WTC11 (cell line): Measurements from ENCODE around the gene EPN2. TPM values are rescaled to one million over a fixed set of nuclear protein-coding genes. Genes with fewer than 3 reads are reported as not detected.

Experiments used
- ATAC-seq: fragments of 200-7000 bp; cut with Tn5 transposase; 2 replicates; pipeline ENCODE4 v1.10.0; 2021; ENCODE audit warnings: mild to moderate bottlenecking, moderate library complexity
- CTCF ChIA-PET: fragments of 300-600 bp; sonication (Branson Sonifier 250); formaldehyde crosslinking; loops from one replicate; lab custom pipeline; 2021; ENCODE audit warnings: antibody characterized with exemption; lab: Charles Lee
- POLR2A ChIA-PET: fragments of 350-600 bp; sonication (Branson Sonifier 250); formaldehyde crosslinking; loops from one replicate; lab custom pipeline; 2021; ENCODE audit warnings: antibody characterized with exemption; lab: Charles Lee
- DNase-seq: peaks from one replicate; pipeline ENCODE4 v3.0.0; 2021; ENCODE audit warnings: low spot score
- H3K27ac Mint-ChIP-seq: 2 replicates; pipeline ENCODE4 v1.8.0; 2021; ENCODE audit warnings: mixed read lengths
- H3K27me3 Mint-ChIP-seq: 2 replicates; pipeline ENCODE4 v1.8.0; 2021; ENCODE audit warnings: low read depth, mild to moderate bottlenecking, moderate library complexity, mixed read lengths
- H3K36me3 Mint-ChIP-seq: 2 replicates; pipeline ENCODE4 v1.8.0; 2021; ENCODE audit warnings: mixed read lengths
- H3K4me1 Mint-ChIP-seq: 2 replicates; pipeline ENCODE4 v1.8.0; 2022; ENCODE audit warnings: mixed read lengths
- H3K4me3 Mint-ChIP-seq: 2 replicates; pipeline ENCODE4 v1.8.0; 2021; ENCODE audit warnings: mild to moderate bottlenecking, moderate library complexity, mixed read lengths
- H3K9me3 Mint-ChIP-seq: 2 replicates; pipeline ENCODE4 v1.8.0; 2021; ENCODE audit warnings: mixed read lengths
- ATF1 ChIP-seq: sonication (generic); formaldehyde crosslinking; IDR thresholded peaks from 2 replicates; pipeline ENCODE4 v1.8.1; 2023; ENCODE audit warnings: mild to moderate bottlenecking, moderate library complexity, missing genetic modification reagents
- CBFB ChIP-seq: sonication (generic); formaldehyde crosslinking; IDR thresholded peaks from 2 replicates; pipeline ENCODE4 v1.8.1; 2022; ENCODE audit warnings: mild to moderate bottlenecking, low read depth, missing genetic modification reagents
- CDX4 ChIP-seq: fragments of 250-450 bp; sonication (Bioruptor Pico); IDR thresholded peaks from 2 replicates; pipeline ENCODE4 v1.9.0; 2021; ENCODE audit warnings: moderate library complexity, mild to moderate bottlenecking, inconsistent platforms, borderline replicate concordance
- CREB1 ChIP-seq: sonication (generic); formaldehyde crosslinking; IDR thresholded peaks from 2 replicates; pipeline ENCODE4 v1.8.0; 2023; ENCODE audit warnings: mild to moderate bottlenecking, missing genetic modification reagents
- E2F5 ChIP-seq: sonication (generic); formaldehyde crosslinking; IDR thresholded peaks from 2 replicates; pipeline ENCODE4 v1.8.1; 2022; ENCODE audit warnings: mild to moderate bottlenecking, moderate library complexity, missing genetic modification reagents
- GTF2I ChIP-seq: fragments of 250-450 bp; sonication (Bioruptor Pico); conservative IDR thresholded peaks from 2 replicates; pipeline ENCODE4 v1.4.0; 2021; ENCODE audit warnings: mild to moderate bottlenecking
- IRF2 ChIP-seq: sonication (generic); formaldehyde crosslinking; IDR thresholded peaks from 2 replicates; pipeline ENCODE4 v1.8.0; 2022; ENCODE audit warnings: low read depth, missing genetic modification reagents, borderline replicate concordance
- KAT7 ChIP-seq: sonication (generic); formaldehyde crosslinking; IDR thresholded peaks from 2 replicates; pipeline ENCODE4 v1.8.1; 2023; ENCODE audit warnings: missing genetic modification reagents, mild to moderate bottlenecking, borderline replicate concordance
- MYBL2 ChIP-seq: sonication (generic); formaldehyde crosslinking; IDR thresholded peaks from 2 replicates; pipeline ENCODE4 v1.8.1; 2023; ENCODE audit warnings: mild to moderate bottlenecking, moderate library complexity, missing genetic modification reagents
- OVOL2 ChIP-seq: fragments of 250-450 bp; sonication (Bioruptor Pico); IDR thresholded peaks from 2 replicates; pipeline ENCODE4 v1.9.0; 2021; ENCODE audit warnings: mild to moderate bottlenecking, borderline replicate concordance
- PRRX2 ChIP-seq: fragments of 250-450 bp; sonication (Bioruptor Pico); IDR thresholded peaks from 2 replicates; pipeline ENCODE4 v1.8.0; 2021; ENCODE audit warnings: mild to moderate bottlenecking
- TCF7 ChIP-seq: sonication (generic); formaldehyde crosslinking; IDR thresholded peaks from 2 replicates; pipeline ENCODE4 v1.8.0; 2022; ENCODE audit warnings: mild to moderate bottlenecking, low read depth, missing genetic modification reagents, moderate library complexity
- ZBTB43 ChIP-seq: sonication (generic); formaldehyde crosslinking; IDR thresholded peaks from 2 replicates; pipeline ENCODE4 v1.8.1; 2023; ENCODE audit warnings: mild to moderate bottlenecking, missing genetic modification reagents
- ZNF232 ChIP-seq: sonication (generic); formaldehyde crosslinking; IDR thresholded peaks from 2 replicates; pipeline ENCODE4 v1.8.0; 2022; ENCODE audit warnings: mild to moderate bottlenecking, missing genetic modification reagents
- ZNF423 ChIP-seq: fragments of 250-450 bp; sonication (Bioruptor Pico); IDR thresholded peaks from 2 replicates; pipeline ENCODE4 v2.1.2; 2022; ENCODE audit warnings: mild to moderate bottlenecking, moderate library complexity
- ZNF425 ChIP-seq: fragments of 250-450 bp; sonication (Bioruptor Pico); conservative IDR thresholded peaks from 2 replicates; pipeline ENCODE4 v1.9.0; 2021; ENCODE audit warnings: mild to moderate bottlenecking
- ZNF671 ChIP-seq: fragments of 250-450 bp; sonication (Bioruptor Pico); IDR thresholded peaks from 2 replicates; pipeline ENCODE4 v1.8.0; 2021; ENCODE audit warnings: mild to moderate bottlenecking
- total RNA-seq: library from RNA; stranded (reverse); gene quantifications from 3 replicates; pipeline ENCODE4 v1.2.3, GENCODE V29; 2021
- TF ChIP-seq, protein P1 (sequence below): sonication (generic); formaldehyde crosslinking; IDR thresholded peaks from 2 replicates; pipeline ENCODE4 v1.8.0; 2022; ENCODE audit warnings: mild to moderate bottlenecking, missing genetic modification reagents
- TF ChIP-seq, protein P2 (sequence below): sonication (generic); formaldehyde crosslinking; conservative IDR thresholded peaks from 2 replicates; pipeline ENCODE4 v1.8.1; 2022; ENCODE audit warnings: mild to moderate bottlenecking, missing genetic modification reagents
- TF ChIP-seq, protein P3 (sequence below): sonication (generic); formaldehyde crosslinking; IDR thresholded peaks from 2 replicates; pipeline ENCODE4 v1.8.0; 2023; ENCODE audit warnings: mild to moderate bottlenecking, missing genetic modification reagents

The EPN2 gene
- total RNA-seq, 1 experiment from 2014 or later = 48.8 TPM

DNA sequence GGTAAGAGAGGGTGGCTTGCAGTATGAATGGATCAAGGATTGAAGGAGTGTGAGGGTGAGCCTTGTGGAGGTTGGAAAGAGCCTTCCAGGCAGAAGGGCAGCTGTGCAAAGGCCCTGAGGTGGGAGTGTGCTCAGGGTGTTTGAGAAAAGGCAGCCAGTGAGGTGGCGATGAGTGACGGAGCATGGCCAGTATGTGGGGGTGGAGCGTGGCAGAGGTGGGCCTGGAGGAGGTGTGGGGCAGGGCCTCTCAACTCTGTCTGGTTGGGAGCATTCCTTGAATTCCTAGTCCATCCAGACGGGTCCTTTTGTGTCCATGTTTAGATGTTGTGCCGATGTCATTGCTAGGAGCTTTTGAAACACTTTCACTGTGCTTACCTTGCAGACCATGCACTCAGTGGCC lies 51.3 kb downstream of the EPN2 start:
- POLR2A ChIA-PET = interaction anchor here (0.5 kb wide), 1 partner anchor 43 kb away, joined by 3 read pairs; no protein-coding TSS in a partner anchor
- TF ChIP-seq GTF2I (CRISPR knock-in tag) = peak; percentile 76; the same call in 1 of the 2 replicates
- TF ChIP-seq, protein P1, sequence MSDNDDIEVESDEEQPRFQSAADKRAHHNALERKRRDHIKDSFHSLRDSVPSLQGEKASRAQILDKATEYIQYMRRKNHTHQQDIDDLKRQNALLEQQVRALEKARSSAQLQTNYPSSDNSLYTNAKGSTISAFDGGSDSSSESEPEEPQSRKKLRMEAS = no peak
- DNase-seq = peak; percentile 57
- Mint-ChIP-seq H3K27ac (peak overlapping the region; percentile 97), H3K9me3 (no peaks in the 10 kb centered on the region), H3K4me1 (peaks cover 59% of the 10 kb centered on the region), H3K27me3 (no peaks in the 10 kb centered on the region), H3K36me3 (peaks cover 16% of the 10 kb centered on the region), H3K4me3 (no peak overlapping the region; the same call in 1 of the 2 replicates)
- peak; percentile 92 for ATAC-seq
- CTCF ChIA-PET = interaction anchor here (0.6 to 2.4 kb wide), 3 partner anchors 12 to 456 kb away, joined by 3 to 7 read pairs (median 3); no protein-coding TSS in a partner anchor

- CTCF ChIA-PET = interaction anchor here (0.9 to 2.4 kb wide), 3 partner anchors 27 to 48 kb away, joined by 3 to 7 read pairs (median 3); no protein-coding TSS in a partner anchor
- POLR2A ChIA-PET = no interaction called here
- Mint-ChIP-seq H3K27me3 (no peaks in the 10 kb centered on the region), H3K9me3 (no peaks in the 10 kb centered on the region), H3K4me1 (peaks cover 44% of the 10 kb centered on the region), H3K36me3 (peaks cover 9% of the 10 kb centered on the region), H3K4me3 (no peak overlapping the region), H3K27ac (peak overlapping the region; percentile 48; the same call in 1 of the 2 replicates)
- no peak for TF ChIP-seq ZNF425 (CRISPR knock-in tag)
- no peak for TF ChIP-seq TCF7 (CRISPR knock-in tag)
- no peak for TF ChIP-seq OVOL2
- TF ChIP-seq PRRX2 (CRISPR knock-in tag) = no peak
- no peak for TF ChIP-seq CDX4
- no peak for TF ChIP-seq IRF2 (CRISPR knock-in tag)
- no peak for TF ChIP-seq ZNF232 (CRISPR knock-in tag)
- TF ChIP-seq, protein P2, sequence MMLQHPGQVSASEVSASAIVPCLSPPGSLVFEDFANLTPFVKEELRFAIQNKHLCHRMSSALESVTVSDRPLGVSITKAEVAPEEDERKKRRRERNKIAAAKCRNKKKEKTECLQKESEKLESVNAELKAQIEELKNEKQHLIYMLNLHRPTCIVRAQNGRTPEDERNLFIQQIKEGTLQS = no peak
- DNase-seq (no peak), ATAC-seq (no peak)
These were observed 53.0 kb downstream of the EPN2 start for GRCh38 chr17:19290066-19290705.

- no peak overlapping the region for H3K4me3 Mint-ChIP-seq
- CTCF ChIA-PET = interaction anchor here (0.7 kb wide), 1 partner anchor 276 kb away, joined by 3 read pairs; no protein-coding TSS in a partner anchor
- H3K27ac Mint-ChIP-seq = peak overlapping the region; percentile 85
- TF ChIP-seq ZNF232 (CRISPR knock-in tag) (no peak), CBFB (CRISPR knock-in tag) (no peak), KAT7 (CRISPR knock-in tag) (no peak), MYBL2 (CRISPR knock-in tag) (no peak), ZNF671 (no peak), OVOL2 (no peak), ATF1 (CRISPR knock-in tag) (no peak), E2F5 (CRISPR knock-in tag) (no peak), ZNF423 (CRISPR knock-in tag) (no peak), ZBTB43 (no peak), CREB1 (CRISPR knock-in tag) (no peak)
- TF ChIP-seq, protein P3, sequence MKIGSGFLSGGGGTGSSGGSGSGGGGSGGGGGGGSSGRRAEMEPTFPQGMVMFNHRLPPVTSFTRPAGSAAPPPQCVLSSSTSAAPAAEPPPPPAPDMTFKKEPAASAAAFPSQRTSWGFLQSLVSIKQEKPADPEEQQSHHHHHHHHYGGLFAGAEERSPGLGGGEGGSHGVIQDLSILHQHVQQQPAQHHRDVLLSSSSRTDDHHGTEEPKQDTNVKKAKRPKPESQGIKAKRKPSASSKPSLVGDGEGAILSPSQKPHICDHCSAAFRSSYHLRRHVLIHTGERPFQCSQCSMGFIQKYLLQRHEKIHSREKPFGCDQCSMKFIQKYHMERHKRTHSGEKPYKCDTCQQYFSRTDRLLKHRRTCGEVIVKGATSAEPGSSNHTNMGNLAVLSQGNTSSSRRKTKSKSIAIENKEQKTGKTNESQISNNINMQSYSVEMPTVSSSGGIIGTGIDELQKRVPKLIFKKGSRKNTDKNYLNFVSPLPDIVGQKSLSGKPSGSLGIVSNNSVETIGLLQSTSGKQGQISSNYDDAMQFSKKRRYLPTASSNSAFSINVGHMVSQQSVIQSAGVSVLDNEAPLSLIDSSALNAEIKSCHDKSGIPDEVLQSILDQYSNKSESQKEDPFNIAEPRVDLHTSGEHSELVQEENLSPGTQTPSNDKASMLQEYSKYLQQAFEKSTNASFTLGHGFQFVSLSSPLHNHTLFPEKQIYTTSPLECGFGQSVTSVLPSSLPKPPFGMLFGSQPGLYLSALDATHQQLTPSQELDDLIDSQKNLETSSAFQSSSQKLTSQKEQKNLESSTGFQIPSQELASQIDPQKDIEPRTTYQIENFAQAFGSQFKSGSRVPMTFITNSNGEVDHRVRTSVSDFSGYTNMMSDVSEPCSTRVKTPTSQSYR = no peak
These were observed 54.6 kb downstream of the EPN2 start for GRCh38 chr17:19291646-19292376.

More at GRCh38 chr17:19291646-19292376, 54.6 kb downstream of the EPN2 start:
- ATAC-seq (no peak), DNase-seq (no peak)
- Mint-ChIP-seq H3K36me3 (peaks cover 9% of the 10 kb centered on the region), H3K4me1 (peaks cover 32% of the 10 kb centered on the region), H3K27me3 (no peaks in the 10 kb centered on the region), H3K9me3 (no peaks in the 10 kb centered on the region)
- POLR2A ChIA-PET = no interaction called here
